T-helper 2 cell treated with Interferon-gamma antibody and Interleukin-4, amounts not matched to agents 100 ng/mL and 5 ng/mL, for 36 hours (primary cell): ENCODE results near the gene XIST. TPM values are rescaled to one million over a fixed set of nuclear protein-coding genes. Genes with fewer than 3 reads are reported as not detected.
"Not testable (repeated sequence)": the region's sequence is repeated elsewhere in the genome, so short reads cannot be mapped to it uniquely, and the experiment has no call there.

Source experiments
- intact Hi-C: fragments of 100-400 bp; cut with micrococcal nuclease; formaldehyde crosslinking; loops from one replicate; pipeline ENCODE4 v1.15.1; 2023
- total RNA-seq: library from RNA; stranded (reverse); gene quantifications from 2 replicates; pipeline ENCODE4 v1.2.3, GENCODE V29; 2022

The XIST gene
- total RNA-seq: not detected in 2 replicates

DNA sequence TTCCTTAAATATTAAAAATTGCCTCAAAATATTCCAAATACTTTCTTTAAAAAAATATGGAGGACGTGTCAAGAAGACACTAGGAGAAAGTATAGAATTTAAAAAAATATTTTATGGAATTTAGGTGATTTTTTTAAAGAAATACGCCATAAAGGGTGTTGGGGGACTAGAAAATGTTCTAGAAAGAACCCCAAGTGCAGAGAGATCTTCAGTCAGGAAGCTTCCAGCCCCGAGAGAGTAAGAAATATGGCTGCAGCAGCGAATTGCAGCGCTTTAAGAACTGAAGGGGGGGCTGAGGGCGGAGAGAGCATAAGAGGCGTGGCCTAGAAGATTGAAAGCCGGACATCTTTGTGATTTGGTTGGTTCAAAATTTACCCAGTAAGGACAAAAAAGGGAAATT, at the start of gene XIST:
Gene XIST (minus strand): TSS at position 248 of the 400 bp plus-strand sequence.
- intact Hi-C loops: loop anchor here (10.0 kb wide), 1 partner anchor 702 kb away; no protein-coding TSS in a partner anchor

DNA sequence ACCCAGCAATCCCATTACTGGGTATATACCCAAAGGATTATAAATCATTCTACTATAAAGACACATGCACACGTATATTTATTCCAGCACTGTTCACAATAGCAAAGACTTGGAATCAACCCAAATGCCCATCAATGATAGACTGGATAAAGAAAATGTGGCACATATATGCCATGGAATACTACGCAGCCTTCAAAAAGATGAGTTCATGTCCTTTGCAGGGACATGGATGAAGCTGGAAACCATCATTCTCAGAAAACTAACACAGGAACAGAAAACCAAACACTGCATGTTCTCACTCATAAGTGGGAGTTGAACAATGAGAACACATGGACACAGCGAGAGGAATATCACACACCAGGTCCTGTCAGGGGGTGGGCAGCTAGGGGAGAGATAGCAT, 45.8 kb upstream of the XIST start:
- intact Hi-C loops: not testable (repeated sequence)

- intact Hi-C loops: not testable (repeated sequence)
Measured at GRCh38 chrX:73892515-73893090, 40.1 kb upstream of the XIST start.

GRCh38 chrX:73882260-73882659, 29.7 kb upstream of the XIST start:
- intact Hi-C loops: not testable (repeated sequence)

DNA sequence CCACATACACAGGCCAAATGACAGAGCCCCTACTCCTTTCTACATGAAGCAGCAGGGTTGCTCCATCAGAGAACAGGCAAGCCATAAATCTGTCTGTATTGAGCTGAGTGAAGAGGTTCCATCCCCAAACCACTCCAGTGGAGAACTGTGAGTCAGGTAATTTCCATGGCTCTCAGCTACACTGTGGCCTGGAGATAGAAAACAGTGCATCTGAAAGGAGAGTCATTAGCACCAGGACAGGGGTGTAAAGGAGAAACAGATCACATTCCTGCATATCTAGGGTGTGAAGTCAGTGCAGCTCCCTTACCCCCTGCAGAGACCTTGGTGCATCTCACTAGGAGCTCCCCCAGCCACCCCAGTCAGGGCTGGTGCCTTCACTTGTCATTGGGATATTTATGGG, 25.2 kb upstream of the XIST start:
- intact Hi-C loops: no loop called here

DNA sequence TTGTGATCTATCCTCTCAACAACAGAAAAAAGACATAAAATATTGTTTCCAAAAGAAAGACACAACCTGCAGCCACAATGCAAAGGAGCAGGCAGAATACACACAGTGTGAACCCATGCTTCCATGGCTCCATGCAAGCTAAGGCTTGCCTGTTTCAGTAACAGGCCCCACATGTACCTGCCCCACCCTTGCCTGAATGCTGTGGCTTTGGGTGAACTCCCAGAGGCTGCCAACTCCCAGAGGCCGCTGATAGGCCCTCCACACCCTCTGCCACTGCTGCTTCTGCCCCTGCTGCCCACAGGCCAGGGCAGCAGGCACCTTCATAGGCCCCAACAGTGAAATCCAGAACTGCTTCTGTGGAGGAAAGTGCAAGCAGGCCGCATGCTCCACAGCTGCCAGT, 24.4 kb upstream of the XIST start:
- intact Hi-C loops: no loop called here

DNA sequence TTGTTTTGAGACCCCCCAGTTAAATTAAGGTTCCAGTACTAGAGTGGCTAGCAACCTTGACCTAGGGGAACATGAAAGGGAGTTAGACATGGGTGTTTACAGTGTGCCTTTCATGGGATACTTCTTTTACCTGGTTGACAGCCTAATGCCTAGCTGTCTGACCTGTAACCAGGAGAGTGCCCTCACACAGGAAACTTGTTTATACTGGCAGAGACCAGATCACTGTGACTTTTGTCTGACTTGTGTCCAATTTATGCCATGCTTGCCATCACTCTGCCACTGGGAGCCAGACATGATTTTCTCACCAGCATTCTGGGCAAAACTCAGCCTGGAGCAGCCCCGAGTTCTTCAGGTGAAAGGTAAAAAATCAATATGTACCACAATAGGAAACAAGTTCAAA, 16.4 kb upstream of the XIST start:
- intact Hi-C loops: no loop called here

DNA sequence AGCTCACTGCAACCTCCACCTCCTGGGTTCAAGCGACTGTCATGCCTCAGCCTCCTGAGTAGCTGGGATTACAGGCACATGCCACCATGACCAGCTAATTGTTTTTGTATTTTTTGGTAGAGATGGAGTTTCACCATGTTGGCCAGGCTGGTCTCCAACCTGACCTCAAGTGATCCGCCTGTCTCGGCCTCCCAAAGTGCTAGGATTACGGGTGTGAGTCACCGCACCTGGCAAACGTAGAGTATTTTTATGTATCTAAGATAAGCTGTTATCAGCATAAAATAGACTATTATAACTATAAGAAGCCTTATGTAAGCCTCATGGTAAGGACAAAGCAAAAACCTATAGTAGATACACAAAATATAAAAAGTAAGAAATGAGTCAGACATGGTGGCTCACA, 14.6 kb upstream of the XIST start:
- intact Hi-C loops: no loop called here

GRCh38 chrX:73863852-73864251, 11.3 kb upstream of the XIST start:
- intact Hi-C loops: no loop called here

DNA sequence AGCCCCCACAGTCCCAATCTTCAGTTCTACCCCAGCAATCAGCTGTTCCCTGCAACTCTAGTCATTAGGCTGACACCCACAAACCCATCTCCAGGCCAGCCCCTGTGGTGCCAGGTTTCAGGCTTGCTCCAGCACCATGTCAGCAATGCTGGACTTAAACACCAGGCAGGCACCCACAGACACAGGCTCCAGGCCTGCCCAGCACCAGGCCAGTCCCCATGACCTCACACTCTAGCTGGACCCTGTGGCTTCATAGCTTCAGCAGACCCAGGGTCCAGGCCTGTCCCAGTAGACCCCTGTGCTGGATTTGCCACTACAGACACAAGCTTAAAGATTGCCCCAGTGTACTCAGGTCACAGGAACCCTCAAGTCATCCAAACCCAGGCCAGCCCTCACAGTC, 10.8 kb upstream of the XIST start:
- intact Hi-C loops: no loop called here

DNA sequence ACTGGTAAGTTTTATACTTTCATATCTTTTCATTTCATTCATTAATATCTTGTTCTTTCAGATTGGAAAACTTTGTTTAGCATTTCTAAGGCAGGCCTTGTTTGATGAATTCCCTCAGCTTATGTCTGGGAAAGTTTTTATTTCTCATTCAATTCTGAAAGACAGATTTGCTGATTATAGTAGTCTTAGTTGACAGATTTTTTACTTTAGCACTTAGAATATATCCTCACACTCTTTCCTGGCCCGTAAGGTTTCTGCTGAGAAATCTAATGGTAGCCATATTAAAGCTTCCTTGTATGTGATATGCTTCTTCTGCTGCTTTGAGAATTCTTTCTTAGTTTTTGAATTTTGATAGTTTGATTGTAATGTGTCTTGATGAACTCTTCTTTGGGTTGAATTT, 7.1 kb upstream of the XIST start:
- intact Hi-C loops: loop anchor here (10.0 kb wide), 1 partner anchor 695 kb away; no protein-coding TSS in a partner anchor

DNA sequence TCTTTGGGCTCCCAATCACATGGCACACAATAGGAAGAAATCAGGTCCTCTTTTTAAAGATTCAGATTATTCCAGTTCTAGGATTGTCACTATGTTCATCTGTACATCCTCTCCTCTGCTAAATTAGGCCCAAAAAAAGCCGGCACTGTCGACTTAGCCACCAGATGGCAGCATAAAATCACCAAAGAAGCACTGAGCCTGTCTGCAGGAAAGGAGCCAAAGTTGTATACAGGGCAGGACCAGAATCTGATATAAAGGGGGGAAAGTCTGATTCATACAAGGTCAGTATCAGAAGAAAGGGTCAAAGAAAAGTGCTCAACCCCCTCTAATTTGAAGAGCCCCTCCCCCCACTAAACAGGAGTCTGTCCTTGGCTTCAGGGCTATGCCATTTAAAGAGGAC, 3.0 kb upstream of the XIST start:
- intact Hi-C loops: loop anchor here (1.0 to 10.0 kb wide), 2 partner anchors 160 to 699 kb away; no protein-coding TSS in a partner anchor

- intact Hi-C loops: loop anchor here (10.0 kb wide), 1 partner anchor 703 kb away; no protein-coding TSS in a partner anchor
Measured at GRCh38 chrX:73852022-73852421, 492 bp downstream of the XIST start.

DNA sequence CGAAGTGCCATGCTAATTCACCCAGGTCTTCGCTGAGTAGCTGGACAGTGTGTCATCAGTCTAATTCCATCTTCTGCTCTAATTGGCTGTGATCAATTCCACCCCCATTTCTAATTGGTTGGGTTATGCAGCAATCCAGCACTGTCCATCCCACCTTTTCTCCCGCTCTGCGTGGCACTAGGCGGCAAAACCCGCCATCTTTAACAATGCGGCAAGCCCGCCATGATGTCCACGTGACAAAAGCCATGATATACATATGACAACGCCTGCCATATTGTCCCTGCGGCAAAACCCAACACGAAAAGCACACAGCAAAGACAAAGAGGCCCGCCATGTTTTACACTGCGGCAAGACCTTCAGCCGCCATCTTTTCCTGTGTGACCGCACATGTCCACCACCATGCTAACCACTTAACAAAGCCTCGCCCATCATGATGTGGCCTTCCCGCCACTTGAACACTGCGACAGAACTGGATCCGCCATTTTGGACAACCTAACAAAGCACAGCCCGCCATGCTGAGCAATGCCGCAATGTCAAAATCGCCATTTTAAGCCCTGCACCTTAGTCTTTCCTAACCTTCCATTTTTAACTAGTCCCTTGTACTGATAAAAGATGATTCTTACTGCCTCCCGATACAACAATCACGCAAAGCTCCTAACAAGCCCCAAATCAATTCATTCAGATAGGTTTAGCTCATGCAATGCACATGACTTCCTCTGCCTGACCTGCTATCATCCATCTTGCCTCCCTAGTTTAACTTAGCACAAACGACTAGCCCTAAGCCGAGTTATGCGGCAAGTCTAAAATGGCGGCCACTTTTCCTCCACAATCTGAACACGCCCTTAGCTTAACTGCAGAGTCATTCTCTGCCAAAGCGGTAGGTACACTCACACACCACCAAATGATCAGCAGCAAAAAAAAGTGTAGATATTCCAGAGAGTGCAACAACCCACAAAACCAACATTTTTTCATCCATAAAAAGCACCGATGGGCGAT, 1.2 kb downstream of the XIST start:
- intact Hi-C loops: loop anchor here (10.0 kb wide), 1 partner anchor 703 kb away; no protein-coding TSS in a partner anchor

DNA sequence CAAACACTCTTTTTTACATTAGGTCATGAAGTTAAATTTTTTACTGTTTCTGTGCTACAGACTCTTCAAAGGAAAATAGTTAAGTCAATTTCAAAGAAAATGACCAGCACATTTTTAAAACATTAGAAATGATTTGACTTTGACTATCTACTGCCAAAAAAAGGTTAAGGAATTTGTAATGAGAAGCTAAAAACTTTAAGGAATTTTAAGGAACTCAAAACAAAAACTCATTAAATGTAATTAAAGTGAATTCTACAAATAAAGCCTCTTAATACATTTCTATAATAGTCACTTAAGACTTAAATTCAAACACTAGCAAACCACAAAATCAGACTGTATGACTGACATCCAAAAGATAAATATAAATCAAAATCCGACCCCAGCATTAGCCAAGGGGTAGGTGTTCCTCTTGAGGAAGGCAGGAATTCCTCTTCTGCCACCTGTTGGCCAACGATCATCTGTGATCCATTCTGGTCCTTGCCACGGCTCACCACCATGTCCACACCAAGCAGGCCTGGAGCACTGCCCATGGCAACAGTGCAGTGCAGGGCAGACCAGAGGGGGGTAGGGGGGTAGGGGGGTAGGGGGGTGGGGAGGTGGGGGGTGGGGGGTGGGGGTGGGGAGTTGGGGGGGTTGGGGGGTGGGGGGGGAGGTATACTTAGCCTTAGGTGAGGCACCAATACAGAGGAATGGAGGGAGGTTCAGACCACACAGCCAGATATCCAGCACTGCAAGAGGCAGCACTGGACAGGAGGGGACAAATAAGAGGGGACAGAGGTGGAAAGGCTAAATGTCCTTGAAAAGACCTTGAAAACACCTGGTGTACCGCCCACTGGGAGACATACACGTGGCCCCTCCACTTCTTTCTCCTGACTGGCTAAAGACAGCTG, 2.1 kb downstream of the XIST start:
- intact Hi-C loops: loop anchor here (10.0 kb wide), 1 partner anchor 704 kb away; no protein-coding TSS in a partner anchor

GRCh38 chrX:73849073-73849472, 3.4 kb downstream of the XIST start:
- intact Hi-C loops: no loop called here

DNA sequence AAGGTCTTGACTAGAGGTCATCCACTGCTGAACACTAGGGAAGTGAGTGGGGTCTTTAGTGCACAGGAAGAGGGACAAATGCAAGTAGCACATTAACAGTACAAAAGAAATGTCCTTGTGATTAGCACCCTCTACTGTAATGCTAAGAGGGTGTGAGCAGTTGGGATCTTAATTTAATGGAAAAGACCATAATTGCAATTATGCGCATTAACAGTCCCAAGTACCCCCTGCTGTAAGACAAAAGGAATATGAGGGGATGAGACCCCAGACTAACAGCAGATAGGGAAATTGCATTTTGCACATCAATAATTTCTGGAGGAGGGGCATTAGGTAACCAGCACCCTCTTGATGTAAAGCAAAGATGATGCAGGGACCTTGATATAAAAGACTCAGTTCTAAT, 4.5 kb downstream of the XIST start:
- intact Hi-C loops: no loop called here

DNA sequence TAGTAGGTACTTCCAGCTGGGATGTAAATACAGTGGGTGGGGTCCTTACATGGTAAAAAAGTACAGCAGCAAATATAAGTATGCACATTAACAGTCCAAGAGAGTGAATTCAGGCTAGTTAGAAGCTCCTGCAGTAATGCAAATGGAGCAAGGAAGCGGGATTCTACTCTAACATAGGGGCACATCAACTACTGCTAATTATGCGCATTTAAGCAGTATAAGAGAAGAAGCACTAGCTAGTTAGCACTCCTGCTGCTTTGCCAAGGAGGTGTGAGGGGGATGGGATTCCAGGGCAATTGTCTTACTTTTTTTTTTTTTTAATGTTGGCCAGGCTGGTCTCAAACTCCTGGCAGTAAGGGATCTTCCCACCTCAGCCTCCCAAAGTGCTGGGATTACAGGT, 5.4 kb downstream of the XIST start:
- intact Hi-C loops: no loop called here

DNA sequence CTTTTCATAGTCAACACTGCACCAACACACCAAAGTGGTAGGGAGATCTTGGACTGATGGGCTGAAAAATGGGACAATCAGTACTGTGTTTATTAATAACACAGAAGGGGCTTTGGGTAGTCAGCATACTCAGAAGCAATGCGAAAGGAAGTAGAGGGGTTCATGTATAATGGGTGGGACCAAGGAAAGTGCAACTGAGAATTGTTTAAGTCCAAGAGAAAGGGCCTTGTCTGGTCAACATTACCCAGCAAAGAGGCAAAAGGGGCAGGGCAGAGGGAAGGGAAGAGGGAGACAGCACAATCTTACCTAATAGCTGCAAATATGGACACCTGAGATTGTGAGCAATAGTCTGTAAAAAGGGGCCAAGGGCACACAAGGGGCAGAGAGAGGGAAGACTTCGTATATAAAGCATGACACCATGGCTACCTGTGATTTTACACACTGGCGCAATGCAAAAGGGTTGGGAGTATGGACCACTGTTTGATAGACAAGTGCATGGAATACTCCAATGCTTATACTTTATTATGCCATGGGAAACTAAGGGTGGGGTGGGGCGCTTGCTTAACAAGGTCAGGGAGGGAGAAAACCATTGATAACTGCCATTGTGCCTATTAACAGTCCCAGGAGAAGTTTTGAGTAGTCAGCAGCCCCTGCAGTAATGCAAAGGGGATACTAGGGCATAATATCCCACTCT, 9.8 kb downstream of the XIST start:
- intact Hi-C loops: no loop called here

- intact Hi-C loops: no loop called here
Measured at GRCh38 chrX:73841337-73841736, 11.2 kb downstream of the XIST start.
